ENCODE measurements around the gene NTMT2.

Gene NTMT2

GRCh38 chr1:170205301-170205700, 59.5 kb downstream of the NTMT2 start:
- DNase-seq: no peak

- no peak for DNase-seq
Measured at GRCh38 chr1:170209125-170209524, 63.4 kb downstream of the NTMT2 start.

GRCh38 chr1:170210142-170210541, 64.4 kb downstream of the NTMT2 start:
- DNase-seq: no peak

GRCh38 chr1:170213596-170213995, 67.8 kb downstream of the NTMT2 start:
- DNase-seq: no peak

- no peak for DNase-seq
Measured at GRCh38 chr1:170214117-170215032, 68.6 kb downstream of the NTMT2 start.

- DNase-seq: no peak
Measured at GRCh38 chr1:170215072-170215885, 69.5 kb downstream of the NTMT2 start.

- DNase-seq: no peak
Measured at GRCh38 chr1:170217517-170218256, 71.9 kb downstream of the NTMT2 start.

- DNase-seq: no peak
Measured at GRCh38 chr1:170218257-170218650, 72.5 kb downstream of the NTMT2 start.
